Subcutaneous adipose tissue (tissue), 4 donors: ENCODE results near the gene WRNIP1. TPM values are rescaled to one million over a fixed set of nuclear protein-coding genes. Genes with fewer than 3 reads are reported as not detected.

Experiments used
- total RNA-seq, 4 donors: library from RNA; depleted of rRNA; stranded (reverse); fragments of >200 nt; gene quantifications; one replicate each; pipeline ENCODE4 v1.1.0, GENCODE V29; 2016
- TF ChIP-seq, protein P1 (sequence below): fragments of 450-650 bp; IDR thresholded peaks from one replicate; pipeline ENCODE4 v1.5.1; 2016; ENCODE audit warnings: low read depth, mild to moderate bottlenecking, control low read depth, antibody characterized with exemption, moderate library complexity

Gene WRNIP1
- total RNA-seq, 4 donors from 2014 or later = 17.4 to 38.4 (median 34.0) TPM

DNA sequence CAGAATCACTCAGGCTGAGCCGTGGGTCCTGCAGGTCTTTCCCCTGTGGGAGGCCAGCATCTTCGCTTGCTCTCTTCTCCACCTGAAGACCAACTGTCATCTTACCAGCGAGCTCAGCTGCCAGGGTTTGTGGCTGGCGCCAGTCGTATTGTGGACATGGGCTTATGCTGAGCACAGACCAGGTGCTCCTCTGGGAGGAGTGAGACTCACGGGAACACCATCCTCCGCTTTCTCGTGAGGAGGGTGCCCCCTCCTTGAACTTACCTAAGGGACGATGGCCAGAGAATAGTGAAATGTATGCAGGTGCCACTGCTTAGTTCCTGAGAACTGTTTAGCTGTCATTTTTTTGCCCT lies 17.1 kb downstream of the WRNIP1 start:
- TF ChIP-seq, protein P1, sequence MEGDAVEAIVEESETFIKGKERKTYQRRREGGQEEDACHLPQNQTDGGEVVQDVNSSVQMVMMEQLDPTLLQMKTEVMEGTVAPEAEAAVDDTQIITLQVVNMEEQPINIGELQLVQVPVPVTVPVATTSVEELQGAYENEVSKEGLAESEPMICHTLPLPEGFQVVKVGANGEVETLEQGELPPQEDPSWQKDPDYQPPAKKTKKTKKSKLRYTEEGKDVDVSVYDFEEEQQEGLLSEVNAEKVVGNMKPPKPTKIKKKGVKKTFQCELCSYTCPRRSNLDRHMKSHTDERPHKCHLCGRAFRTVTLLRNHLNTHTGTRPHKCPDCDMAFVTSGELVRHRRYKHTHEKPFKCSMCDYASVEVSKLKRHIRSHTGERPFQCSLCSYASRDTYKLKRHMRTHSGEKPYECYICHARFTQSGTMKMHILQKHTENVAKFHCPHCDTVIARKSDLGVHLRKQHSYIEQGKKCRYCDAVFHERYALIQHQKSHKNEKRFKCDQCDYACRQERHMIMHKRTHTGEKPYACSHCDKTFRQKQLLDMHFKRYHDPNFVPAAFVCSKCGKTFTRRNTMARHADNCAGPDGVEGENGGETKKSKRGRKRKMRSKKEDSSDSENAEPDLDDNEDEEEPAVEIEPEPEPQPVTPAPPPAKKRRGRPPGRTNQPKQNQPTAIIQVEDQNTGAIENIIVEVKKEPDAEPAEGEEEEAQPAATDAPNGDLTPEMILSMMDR = no peak

DNA sequence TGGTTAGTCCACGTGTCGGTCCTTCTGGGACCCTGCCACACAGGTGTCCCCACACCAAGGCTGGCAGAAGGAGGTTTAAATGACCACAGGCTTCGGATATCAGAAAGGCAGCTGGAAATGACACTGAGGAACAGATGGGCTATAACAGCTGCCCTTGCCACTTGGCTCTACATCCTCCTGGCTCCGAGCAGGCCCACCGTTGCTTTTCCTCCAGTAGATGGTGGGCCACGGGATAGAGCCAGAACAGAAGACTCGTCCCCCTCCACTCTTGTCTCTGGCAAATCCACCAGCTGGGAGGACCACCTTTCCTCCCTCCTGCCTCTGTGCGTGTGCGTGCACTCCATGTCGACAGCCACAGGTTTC lies 17.6 kb downstream of the WRNIP1 start:
- TF ChIP-seq, protein P1 = no peak

DNA sequence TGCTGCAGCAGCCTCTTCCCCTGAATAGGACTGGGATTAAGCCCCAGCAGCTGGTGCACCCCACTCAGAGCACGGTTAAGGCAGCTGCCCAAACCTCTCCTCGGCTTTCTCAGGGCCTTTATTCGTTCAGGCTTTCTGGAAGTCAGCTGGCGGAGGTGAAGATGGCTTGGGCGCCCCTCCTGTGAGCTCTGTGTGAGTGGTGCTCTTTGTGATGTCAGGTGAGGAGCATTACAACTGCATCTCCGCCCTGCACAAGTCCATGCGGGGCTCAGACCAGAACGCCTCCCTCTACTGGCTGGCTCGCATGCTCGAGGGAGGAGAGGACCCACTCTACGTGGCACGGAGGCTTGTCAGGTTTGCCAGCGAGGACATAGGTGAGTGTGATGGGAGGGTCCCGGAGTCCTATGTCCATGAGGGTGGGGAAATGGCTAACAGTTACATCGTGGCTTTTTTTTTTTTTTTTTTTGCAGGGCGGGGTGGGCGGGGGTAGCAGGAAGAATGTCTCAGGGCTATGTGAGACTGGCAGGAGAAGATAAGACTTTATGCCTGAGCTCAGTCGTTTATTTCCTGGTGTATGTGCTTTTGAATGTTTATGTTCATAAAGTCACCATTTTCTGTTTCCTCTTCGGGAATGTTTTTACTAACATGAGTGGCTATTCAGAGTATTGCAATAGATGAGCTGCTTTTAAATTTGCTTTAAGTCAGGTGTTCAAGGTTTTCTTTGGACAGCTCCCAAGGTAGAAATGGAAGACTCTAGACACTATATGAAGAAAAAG lies 18.2 kb downstream of the WRNIP1 start:
- TF ChIP-seq, protein P1 = no peak

DNA sequence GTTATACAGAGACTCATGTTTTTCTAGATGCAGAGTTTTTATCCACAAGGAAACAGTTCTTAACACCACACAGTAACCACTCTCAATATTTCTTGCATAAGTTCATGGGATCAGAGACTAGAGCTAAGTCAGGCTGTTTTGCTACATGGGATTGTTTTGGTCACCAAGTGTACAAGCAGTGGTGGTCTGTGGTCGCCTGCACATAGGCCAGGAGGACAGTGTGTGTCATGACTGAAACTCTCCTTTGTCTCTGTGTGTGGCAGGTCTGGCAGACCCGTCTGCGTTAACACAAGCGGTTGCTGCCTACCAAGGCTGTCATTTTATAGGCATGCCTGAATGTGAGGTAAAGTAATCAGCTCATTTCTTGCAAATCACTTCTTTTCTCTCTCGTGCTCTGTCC lies 18.9 kb downstream of the WRNIP1 start:
- TF ChIP-seq, protein P1 = no peak

DNA sequence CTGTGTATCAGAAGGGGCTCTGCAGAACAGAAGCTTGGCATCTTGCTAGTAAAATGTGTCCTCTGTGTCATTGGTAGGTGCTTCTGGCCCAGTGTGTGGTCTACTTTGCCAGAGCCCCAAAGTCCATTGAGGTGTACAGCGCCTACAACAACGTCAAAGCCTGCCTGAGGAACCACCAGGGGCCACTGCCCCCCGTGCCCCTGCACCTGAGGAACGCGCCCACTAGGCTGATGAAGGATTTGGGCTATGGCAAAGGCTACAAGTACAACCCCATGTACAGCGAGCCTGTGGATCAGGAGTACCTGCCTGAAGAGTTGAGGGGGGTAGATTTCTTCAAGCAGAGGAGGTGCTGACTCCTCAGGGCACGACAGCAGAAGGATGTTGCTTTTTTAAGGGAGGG lies 19.7 kb downstream of the WRNIP1 start:
- TF ChIP-seq, protein P1 = no peak

DNA sequence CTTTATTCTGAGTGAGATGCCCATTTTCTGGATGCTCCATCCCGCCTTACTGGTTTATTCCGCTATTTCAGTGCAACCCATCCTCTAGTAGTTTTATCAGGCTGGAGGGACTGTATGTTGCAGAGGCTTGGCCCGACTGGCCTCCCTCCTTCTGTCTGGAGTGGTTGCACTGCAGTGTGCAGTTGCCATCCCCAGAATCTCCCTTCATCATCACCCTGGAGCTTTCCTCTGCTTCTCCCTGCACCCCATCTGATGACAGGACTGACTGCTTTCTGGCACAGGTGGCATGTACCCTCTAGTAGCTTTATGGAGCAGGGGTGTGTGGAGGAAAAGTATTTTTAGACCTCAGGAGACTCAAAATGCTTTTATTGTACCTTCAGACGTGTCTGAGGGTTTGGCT lies 21.1 kb downstream of the WRNIP1 start:
- TF ChIP-seq, protein P1 = no peak

DNA sequence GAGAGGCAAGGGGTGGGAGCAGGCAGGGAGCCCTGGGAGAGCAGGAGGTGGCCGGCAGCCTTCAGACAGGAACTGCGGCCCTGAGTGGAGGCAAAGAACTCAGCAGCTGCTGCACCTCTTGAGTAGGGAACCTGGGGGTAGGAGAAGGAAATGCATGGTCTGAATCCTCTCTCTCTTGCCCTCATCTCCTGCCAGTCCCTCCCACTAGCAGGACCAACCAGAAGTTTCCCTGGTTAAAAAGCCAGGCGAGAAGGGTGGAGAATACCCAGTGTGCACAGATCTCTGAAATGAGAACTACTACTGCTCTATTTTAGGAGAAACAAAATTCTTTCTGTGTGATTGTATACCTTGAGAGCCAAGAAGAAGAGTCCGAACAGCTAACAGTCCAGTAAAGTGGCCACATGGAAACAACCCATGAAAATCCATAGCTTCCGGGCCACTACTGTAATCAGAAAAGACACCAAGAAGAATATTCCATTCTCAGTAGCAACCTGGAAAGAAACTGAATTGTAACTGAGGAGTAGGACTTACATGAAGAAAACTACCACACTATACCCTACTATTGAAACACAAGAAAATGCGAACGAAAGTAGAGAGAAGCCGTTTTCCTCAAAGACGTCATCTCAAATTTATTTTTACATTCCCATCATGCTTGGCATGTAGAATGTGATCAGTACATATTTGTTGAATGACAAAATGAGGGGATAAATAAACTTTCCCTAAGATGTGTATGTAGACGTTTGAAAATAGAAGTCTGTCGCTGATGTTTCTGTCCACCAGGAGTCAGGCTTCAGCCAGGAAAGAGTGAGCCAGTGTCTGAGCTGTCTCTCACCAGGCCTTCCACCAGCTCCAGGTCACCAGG lies 25.6 kb downstream of the WRNIP1 start:
- TF ChIP-seq, protein P1 = no peak
